GM13976 (cell line): ENCODE measurements around the gene CIP2A.

Experiments
- DNase-seq: peaks from one replicate; pipeline ENCODE4 v3.0.0; 2012; ENCODE audit warnings: low spot score
- CTCF ChIP-seq: IDR thresholded peaks from 2 replicates; pipeline ENCODE4 v1.5.1; 2012; ENCODE audit warnings: borderline replicate concordance, mild to moderate bottlenecking; ENCODE audit not compliant: insufficient read depth; ENCODE audit errors: extremely low read depth, missing control alignments, control extremely low read depth
- in situ Hi-C: fragments of 300-500 bp; cut with MboI; formaldehyde crosslinking; loops from one replicate; pipeline ENCODE4 v1.12.0; 2022; ENCODE audit warnings: low sequenced_read_pairs, mixed read lengths, inconsistent platforms; ENCODE audit not compliant: unreplicated experiment

The CIP2A gene

GRCh38 chr3:108605491-108605890 is 16.3 kb upstream of the CIP2A start:
- DNase-seq = no peak
- TF ChIP-seq CTCF = no peak
- in situ Hi-C loops = no loop called here

GRCh38 chr3:108605028-108605427 is 15.8 kb upstream of the CIP2A start:
- no peak for TF ChIP-seq CTCF
- DNase-seq = no peak
- in situ Hi-C loops = no loop called here

- DNase-seq = no peak
- in situ Hi-C loops = no loop called here
- no peak for TF ChIP-seq CTCF
Measured at GRCh38 chr3:108603691-108604090, 14.5 kb upstream of the CIP2A start.

- no peak for TF ChIP-seq CTCF
- DNase-seq = no peak
- in situ Hi-C loops = no loop called here
Measured at GRCh38 chr3:108602935-108603294, 13.7 kb upstream of the CIP2A start.

GRCh38 chr3:108602249-108602934 is 13.2 kb upstream of the CIP2A start:
- DNase-seq = no peak
- in situ Hi-C loops = no loop called here
- no peak for TF ChIP-seq CTCF

- in situ Hi-C loops = no loop called here
- DNase-seq = no peak
- no peak for TF ChIP-seq CTCF
Measured at GRCh38 chr3:108599677-108600409, 10.6 kb upstream of the CIP2A start.
